Hypothalamus (tissue), 51 donors: ENCODE measurements around the gene OSBPL8.

ENCODE experiments used
- DNase-seq, 51 donors: peaks; one replicate each; lab custom pipeline; 2025; lab: John Stamatoyannopoulos, UW

The OSBPL8 gene

DNA sequence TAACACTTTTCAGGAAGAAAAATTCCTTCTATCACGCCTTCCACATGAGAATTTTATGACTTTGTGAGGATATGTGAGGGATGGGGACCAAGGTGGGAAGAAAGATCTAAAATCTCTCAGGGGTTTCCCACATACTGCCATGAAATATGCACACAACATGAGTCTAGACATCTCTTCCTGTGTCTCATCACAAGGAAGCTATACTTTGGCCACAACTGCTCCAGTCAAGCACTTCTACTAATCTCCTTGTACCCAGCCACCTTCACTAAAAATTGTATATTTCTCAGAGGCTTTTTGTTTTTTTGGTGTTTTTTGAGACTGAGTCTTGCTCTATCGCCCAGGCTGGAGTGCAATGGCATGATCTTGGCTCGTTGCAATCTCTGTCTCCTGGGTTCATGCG, 3.2 kb downstream of the OSBPL8 start:
- DNase-seq = no peak

DNA sequence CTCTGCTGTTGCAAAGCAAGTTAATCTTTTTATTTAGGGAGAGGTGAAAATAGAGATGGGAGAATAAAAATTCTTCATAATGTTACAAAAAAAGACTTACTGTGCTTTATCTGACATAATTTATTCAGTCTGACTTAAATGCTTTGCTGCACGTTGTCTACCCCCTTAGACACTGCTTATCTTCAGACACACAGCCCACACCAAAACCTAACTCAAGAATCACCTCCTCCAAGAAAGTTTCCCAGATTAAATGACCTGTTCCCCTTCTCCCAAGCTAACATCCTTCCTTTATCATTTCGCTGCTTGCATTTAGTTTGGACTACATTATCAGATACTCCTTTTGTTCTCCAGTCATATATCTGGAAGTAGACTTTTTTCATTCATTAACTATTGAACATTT, 3.8 kb downstream of the OSBPL8 start:
- DNase-seq = no peak

DNA sequence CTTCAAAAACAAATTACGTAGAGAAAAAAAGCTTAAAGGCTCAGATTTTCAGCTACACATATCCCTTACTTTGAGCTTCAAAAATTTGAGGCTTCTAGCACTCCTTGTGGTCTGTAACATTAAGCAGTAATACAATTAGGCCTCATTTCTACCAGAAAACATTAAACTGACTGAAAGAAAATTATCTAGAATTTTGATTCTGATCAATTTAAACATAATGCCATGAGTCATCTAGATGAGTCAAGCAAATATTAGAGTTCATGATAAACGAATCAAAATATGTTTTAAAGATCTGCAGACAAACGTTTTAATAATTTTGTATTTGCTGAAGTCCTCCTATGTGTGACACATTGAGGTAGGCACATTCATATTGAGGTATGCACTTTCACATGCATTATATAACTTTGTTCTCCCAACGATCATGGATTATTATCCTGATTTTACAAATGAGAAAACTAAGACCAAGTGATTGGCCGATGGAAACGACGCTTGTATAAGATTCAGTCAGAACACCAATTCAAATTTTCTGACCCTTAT, 4.3 kb downstream of the OSBPL8 start:
- DNase-seq = no peak

DNA sequence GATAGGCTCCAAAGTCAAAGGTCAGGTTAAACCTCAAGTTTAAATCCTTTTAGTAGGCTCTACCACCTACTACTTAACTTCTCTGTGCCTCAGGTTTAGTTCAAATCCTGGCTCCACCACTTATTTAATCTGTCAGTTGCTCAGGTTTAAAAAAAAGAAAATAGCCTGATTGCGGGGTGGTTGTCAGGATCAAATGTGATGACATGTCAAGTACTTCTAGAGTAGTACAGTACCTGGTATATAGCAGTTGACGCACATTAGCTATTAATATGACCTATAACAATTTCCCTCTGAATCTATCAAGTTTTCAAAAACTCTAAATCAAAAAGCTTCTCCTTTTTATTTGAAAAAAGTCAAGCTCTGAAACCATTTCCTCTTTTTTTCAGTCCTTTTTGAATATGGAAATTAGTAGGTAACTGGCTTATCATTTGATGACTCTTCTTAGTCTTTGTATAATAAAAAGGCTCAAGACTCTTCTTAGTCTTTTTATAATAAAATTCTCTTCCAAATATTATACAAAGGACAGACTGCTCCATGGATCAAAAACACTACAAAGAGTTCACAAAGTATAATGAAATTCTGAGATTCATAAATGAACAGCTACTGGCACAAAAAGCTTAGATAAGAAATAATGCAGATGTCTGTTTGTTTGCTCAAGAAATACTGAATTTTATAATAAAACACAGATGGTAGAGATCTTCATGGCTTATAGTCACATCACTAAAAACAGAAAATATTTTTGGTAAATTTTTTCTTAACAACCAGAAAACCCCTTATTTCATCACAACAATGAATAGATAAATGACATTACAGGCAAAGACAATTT, 5.0 kb downstream of the OSBPL8 start:
- no peak for DNase-seq

DNA sequence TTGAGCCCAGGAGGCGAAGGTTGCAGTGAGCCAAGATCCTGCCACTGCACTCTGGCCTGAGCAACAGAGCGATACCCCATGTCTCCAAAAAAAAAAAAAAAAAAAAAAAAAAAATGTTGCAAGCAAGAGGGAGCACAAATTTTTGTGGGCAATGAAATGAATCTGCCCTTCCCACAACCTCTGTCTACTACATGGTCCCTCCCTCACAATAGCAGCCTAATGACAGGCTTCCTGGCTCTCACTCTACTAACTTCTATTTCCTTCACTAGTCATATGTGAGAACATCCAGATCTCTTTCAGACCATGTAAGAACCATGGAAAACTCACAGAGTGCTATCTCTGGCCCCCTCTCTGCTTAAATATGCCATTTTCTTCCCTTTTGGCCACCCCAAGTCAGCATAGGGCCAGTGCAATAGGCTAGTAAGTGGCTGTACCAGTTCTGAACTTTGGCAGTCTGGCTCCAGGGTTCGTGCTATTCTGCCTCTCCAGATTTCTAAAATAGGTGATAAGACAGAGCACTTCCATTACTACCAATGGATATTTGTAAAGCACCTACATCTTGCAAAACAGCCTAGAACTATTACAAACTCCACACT, 7.1 kb downstream of the OSBPL8 start:
- DNase-seq = no peak

DNA sequence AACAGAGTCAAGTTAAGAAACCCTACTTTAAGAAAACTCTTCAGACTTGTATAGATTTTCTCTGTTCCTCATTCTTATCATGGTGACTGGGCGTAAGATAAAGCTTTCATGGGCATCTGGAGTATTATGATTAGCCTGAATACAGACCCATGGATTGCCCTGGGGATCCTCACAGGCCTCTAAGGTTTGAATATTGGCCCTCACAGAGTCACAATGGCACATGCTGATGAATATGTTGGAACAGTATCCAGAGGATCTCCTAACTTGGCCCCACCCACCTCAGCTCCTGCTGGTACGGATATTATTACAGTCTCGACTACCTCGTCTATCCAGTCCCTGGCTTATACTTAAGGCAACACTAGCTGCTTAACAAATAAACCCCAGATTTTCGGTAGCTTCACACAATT, 8.1 kb downstream of the OSBPL8 start:
- DNase-seq = no peak

DNA sequence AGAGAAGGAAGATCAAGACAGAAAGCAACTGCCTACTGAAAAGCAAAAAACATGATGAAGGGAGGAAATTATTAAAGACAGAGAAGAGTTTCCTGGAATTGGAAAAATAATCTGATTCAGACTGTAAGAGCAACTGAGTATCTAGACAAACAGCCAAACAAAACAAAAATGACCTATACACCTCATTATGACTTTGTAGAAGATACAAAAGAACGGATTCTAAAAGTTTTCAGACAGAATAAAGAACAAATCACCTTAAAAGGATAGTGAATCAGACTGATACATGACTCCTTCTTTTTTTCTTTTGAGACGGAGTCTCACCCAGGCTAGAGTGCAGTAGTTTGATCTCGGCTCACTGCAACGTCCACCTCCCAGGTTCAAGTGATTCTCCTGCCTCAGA, 10.4 kb downstream of the OSBPL8 start:
- DNase-seq = no peak

DNA sequence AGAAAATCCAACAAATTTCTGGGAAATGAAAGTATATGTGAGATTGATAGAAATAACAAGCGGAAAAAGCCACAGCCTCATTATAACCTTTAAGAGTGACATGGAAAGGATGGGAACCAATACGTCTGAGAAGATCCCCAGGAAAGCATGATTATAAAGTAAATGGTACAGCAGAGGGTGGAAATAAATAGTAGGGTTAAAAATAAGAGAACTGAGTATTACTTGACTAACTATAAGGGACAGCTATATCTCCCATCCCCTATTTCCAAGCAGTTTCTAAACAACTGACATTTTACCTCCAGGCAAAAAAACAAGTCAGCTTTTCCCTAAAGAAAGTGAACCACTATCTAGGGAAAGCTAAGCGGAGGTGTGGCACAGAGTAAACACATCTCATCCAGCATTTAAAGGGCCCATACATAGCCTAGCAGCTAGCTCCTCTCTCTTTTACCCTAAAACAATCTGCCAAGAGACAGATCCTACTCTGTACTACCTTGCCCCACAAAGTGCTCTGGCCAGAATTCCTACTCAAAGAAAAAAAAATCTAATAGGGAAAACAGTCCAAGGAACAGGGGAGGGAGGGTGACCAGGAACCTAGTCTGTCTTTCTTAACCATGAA, 11.2 kb downstream of the OSBPL8 start:
- no peak for DNase-seq

DNA sequence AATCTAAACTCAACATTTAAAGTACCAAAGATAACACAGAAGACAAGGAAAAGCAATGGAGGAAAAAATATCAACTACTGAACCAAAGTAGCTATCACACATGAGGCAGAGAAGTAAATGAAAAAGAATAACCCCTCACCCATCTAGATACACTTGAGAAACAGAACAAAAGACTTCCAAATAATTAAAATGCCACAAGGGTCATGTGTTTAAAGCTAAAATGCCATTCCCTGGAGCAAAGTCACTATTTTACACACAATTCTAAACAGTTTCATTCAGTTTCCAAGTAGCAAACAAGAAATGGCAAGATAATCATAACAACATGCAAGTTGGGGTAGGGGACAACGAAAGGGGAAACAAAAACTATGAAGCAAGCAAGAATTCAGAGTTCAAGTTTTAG, 12.0 kb downstream of the OSBPL8 start:
- DNase-seq = no peak

DNA sequence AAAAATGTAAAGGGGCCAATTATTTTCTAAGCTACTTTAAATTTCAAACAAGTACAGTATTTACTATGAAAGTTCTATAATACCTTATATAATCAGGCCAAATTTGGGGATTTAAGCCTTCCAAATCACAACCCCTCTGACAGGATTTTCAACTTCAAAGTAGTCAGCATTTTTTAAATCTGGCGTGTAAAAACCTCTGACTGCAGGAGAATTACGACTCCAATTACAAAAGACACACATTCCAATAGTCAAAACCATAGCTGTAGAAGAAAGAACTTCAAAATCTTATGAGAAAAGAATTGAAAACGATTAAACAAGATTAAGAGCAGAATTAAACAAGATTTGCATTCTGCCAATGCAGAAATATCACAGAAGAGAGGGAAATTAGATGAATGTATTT, 12.7 kb downstream of the OSBPL8 start:
- no peak for DNase-seq

DNA sequence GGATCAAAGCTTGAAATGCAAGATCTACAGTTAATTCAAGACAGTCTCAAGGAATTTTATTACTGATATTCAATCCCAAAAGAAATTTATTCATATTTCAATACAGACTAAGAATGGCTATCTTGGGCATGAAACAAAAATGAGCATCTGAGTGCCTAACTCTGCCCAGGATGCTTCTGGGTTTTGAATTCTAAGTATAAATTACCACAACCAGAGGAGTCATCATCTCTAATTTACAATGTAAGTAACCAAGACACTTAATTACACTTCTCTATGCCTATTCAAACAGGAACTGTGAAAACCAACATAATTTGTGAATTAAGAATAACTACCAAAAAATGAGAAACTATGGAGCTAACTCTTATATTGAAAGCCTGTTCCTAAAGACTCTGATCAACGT, 14.1 kb downstream of the OSBPL8 start:
- DNase-seq = no peak

DNA sequence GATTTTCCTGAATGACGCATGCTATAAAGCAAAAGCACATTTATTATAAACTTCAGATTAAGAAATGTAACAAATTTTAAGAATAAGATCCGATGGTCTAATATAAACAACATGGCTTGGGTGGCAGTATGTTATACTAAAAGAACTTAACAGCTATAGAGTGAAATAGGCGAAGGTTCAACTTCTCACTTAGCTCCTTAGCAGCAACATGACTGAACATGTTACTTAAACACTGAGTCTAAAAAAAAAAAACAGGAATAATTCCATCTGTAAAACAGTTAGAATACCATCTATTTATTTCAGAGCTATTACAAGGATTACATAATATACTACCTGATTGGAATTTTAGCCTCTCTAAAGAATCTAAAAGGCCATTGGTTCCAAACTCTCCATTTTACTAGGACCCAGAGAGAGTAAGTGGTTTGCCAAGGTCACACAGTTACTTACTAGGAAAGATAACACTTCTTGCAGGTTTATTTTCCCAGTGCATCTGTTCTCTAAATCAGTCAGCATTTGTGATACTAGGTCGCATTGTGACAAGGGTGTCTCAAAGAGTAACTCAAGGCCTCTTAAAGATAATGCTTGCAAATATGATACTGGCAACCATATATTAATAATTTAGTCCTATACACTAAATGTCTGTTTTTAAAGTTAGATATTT, 14.8 kb downstream of the OSBPL8 start:
- no peak for DNase-seq

DNA sequence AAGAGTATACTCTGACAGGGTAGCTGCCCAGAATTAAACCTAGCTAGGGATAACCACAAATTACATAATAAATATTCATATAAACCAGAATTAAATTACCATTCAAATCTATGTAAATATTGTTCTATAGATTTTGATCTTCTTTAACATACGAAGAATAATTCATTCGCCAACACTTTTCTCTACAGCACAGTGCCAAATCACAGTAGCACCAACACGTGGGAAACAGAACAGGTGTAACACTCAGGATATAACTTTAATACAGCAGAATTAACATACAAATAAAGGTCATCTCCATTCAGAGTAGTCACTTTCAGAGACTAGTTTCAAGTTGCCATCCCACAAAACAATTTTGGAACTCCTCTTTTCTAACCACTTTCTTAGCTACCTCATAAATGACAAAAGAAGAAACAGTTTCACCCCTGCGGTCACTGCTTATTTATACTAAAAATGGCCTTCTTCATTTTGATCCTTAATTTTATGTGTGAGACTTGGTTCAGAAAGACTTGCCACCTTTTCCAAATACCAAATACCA, 15.7 kb downstream of the OSBPL8 start:
- no peak for DNase-seq

DNA sequence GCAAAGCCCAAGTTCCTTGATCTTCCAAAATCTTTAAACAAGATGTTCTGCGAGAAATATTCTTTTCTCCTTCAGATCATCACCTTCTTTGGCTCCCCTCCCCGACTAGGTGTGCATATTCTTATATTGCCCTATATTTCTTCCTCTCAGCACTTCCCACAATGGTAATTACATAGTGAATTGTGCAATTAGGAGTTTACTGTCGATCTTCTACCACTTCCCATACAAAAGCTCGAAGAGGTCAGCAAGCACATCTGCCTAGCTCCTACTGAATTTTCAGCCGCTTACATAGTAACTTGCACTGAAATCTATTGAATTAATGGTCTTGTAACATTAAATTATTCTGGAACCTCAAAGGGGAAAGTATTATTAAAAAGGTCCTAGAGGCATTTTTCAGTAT, 16.7 kb downstream of the OSBPL8 start:
- DNase-seq = no peak

DNA sequence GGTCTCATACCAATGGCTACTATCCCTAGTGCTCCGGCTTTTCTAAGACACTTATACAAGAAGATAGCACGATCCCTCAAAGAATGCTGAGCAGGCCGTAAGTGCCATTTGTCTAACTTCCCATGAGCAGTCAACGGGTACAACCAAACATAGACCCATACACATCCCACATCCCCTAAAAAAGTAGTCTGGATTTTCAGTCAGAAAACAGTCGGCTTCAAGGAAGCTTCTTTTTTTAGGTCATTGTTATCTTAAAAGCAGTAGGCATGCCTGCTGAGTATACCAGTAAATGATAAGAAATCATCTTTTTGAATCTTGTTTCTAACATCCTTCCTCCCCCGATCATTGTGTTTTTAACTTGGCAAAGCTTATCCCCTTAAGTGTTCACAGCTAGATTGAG, 19.8 kb downstream of the OSBPL8 start:
- no peak for DNase-seq

DNA sequence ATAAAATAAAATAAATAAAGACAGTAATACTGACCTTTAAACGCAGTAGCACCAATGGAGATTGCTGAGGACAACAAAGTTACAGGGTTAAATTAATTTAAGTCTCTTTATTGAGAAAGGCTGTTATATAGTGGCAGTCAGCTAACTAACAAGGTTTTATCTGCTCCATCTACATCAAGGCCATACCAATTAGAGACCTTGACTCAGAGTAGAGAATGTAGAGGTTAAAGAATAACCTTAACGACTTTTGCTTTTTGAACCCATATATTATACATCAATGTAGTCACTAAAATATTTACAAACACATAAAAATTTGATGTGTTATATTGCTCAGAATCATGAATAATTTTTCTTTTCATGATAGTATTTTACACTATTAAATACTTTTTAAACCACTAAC, 21.6 kb downstream of the OSBPL8 start:
- no peak for DNase-seq

DNA sequence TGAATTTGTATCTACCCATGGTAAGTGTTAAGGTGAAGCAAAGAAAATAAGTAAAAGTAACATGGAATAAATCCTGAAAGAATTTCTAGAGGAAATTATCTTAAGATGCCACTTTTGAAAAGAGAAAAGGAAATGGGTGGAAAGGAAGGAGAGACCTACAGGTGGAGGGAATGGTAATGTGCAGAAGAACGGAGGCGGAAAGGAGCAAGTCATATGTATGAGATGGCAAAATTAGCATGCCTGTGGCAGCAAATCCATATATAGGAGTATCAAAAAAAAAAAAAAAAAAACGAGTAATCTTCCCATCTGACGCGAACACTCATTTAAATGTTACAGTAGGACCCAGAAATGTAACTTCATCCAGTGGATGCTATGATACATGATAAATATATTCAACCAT, 23.0 kb downstream of the OSBPL8 start:
- DNase-seq = no peak

DNA sequence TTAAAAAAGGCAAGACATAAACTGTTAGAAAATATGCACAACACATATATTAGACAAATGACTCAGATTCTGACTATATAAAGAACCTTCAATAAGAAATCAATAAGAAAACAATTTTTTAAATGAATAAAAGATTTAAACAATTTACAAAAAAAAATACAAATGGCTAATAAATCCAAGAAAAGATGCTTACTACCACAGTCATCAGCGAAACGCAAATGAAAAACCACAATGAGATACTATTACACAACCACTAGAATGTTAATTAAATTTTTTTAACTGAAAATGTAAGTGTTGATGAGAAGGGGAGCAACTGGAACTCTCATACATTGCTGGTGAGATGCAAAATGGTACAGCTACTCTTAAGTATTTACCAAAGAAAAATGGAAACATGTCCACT, 24.4 kb downstream of the OSBPL8 start:
- no peak for DNase-seq

DNA sequence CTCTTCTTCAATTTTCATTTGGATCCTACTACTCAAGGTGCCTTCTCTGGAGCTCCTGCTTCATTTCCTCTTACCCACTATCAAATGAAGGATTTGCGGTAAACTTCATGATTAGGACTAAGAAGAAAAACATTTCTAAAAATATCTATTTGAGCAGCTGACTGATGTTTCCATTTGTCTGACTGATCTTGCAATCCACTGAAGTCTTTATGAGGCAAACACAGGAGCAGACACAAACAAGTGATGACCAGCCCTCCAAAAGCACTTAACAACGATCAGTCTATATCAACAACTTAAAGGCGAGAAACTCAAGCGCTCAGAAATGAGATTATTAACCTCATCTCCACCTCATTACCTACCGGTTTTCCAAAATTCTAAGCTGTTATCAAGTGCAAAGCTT, 26.2 kb downstream of the OSBPL8 start:
- no peak for DNase-seq

DNA sequence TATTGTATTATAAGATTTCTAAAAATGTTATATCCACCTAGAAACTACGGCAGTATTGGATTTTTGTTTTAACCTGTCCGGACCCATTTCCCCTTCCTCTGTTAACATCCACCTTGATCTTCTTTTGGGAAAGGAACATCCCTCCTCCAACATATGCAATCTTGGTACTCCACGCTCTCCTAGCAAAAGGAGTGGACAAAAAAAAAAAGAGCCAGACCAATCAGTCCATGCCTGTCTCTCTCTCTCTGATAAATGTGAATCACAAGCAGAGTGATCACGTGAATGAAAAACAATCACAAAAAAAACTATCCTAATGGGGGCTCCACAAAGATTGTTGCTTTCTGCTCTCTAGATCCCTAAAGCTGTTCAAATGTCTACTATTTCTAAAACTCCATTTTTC, 27.1 kb downstream of the OSBPL8 start:
- no peak for DNase-seq

DNA sequence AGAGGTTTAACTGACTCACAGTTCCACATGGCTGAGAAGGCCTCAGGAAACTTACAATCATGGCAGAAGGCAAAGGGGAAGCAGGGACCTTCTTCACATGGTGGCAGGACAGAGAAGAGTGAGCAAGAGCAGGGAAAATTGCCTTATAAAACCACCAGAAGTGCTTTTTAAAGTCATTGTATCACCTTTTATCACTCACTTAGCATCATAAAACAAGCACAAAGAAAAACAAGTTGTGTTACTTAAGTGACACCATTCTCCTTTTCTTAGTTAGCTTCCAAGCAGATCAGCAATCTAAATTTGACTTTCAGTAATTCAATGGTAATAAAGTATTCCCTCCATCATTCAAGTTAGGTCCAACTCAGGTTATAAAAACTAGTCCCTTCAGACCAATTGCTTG, 28.5 kb downstream of the OSBPL8 start:
- no peak for DNase-seq
